Stimulated activated CD4-positive, alpha-beta T cell treated with anti-CD3 and anti-CD28 coated beads, Interleukin-12 subunit alpha, Interleukin-12 subunit beta, amount 100 ng/mL, for 48 hours (primary cell): ENCODE data around the gene C3orf18.
A peak's percentile ranks its signal among the peaks of the same experiment; 100 is the strongest.

ENCODE experiments used
- DNase-seq, 3 donors: peaks; one replicate each; pipeline ENCODE4 v3.0.0-alpha.2; 2020; ENCODE audit warnings: low read depth in 2 of 3, low spot score in 1 of 3

C3orf18 gene

GRCh38 chr3:50604110-50604621 lies 36.6 kb upstream of the C3orf18 start:
- no peak for DNase-seq

- DNase-seq, result no peak
These were observed 35.9 kb upstream of the C3orf18 start for GRCh38 chr3:50603261-50604109.

- DNase-seq, result peak in 1 of 3 donors; percentile 35
These were observed 35.1 kb upstream of the C3orf18 start for GRCh38 chr3:50602595-50603191.

- peak; percentile 89 to 94 (median 89) for DNase-seq
These were observed 33.5 kb upstream of the C3orf18 start for GRCh38 chr3:50600841-50601591.

- no peak for DNase-seq
These were observed 32.7 kb upstream of the C3orf18 start for GRCh38 chr3:50600141-50600753.

GRCh38 chr3:50599716-50600118 lies 32.2 kb upstream of the C3orf18 start:
- no peak for DNase-seq

- DNase-seq, result no peak
These were observed 31.7 kb upstream of the C3orf18 start for GRCh38 chr3:50599115-50599715.

- DNase-seq, result no peak
These were observed 26.8 kb upstream of the C3orf18 start for GRCh38 chr3:50594253-50594785.

- no peak for DNase-seq
These were observed 25.0 kb upstream of the C3orf18 start for GRCh38 chr3:50592568-50592967.

GRCh38 chr3:50591196-50591741 lies 23.7 kb upstream of the C3orf18 start:
- DNase-seq, result no peak

GRCh38 chr3:50588759-50589433 lies 21.3 kb upstream of the C3orf18 start:
- no peak for DNase-seq

- DNase-seq, result peak; percentile 85 to 91 (median 86)
These were observed 20.5 kb upstream of the C3orf18 start for GRCh38 chr3:50587806-50588758.

GRCh38 chr3:50587373-50587772 lies 19.8 kb upstream of the C3orf18 start:
- DNase-seq, result no peak

GRCh38 chr3:50586763-50587070 lies 19.2 kb upstream of the C3orf18 start:
- no peak for DNase-seq

- no peak for DNase-seq
These were observed 18.6 kb upstream of the C3orf18 start for GRCh38 chr3:50585919-50586762.

GRCh38 chr3:50584391-50584790 lies 16.8 kb upstream of the C3orf18 start:
- no peak for DNase-seq

- no peak for DNase-seq
These were observed 16.4 kb upstream of the C3orf18 start for GRCh38 chr3:50583897-50584296.

GRCh38 chr3:50582083-50582482 lies 14.5 kb upstream of the C3orf18 start:
- no peak for DNase-seq
